ENCODE measurements around the gene DDX55.

DDX55 gene

DNA sequence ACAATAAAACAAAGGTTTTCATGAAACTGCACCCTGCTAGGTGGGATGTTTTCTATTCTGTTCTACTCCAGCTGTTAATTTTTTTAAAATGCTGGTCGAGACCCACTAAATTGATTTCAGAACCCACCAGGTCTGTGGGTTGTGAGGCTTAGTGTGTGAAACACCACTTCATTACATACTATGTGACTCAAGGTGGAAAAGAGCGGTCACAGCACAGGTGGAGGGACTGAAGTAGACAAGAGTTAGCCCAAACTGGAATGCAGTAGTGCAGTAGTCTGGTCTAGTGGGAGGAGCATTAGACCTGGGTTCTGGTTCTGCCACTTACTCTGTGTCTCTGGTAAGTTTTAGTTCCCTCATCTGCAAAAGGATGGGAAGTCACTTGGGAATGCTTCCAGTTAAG is 12.2 kb downstream of the DDX55 start:
- H3K4me3 ChIP-seq (ENCODE audit: low read depth, low read length), result no peak overlapping the region

DNA sequence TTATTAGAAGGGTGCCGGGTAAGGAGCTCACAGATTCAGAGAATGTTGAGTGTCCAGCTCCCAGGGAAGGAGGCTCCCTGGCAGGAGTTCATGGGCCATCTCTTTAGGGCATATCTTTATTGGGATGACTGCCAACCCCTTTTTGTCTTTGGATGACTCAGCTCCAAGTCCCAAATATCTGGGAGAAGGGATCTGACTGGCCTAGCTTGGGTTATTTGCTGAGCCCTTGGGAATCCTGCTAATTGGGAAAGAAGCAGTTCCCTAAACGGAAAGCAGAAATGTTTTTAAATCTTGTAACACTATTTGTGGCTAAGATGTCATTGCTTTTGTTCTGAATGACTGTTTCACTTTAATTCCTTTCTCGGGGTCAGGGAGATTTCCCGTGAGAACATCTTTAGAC is 12.6 kb downstream of the DDX55 start:
- no peak overlapping the region for H3K4me3 ChIP-seq (ENCODE audit: low read depth, low read length)

DNA sequence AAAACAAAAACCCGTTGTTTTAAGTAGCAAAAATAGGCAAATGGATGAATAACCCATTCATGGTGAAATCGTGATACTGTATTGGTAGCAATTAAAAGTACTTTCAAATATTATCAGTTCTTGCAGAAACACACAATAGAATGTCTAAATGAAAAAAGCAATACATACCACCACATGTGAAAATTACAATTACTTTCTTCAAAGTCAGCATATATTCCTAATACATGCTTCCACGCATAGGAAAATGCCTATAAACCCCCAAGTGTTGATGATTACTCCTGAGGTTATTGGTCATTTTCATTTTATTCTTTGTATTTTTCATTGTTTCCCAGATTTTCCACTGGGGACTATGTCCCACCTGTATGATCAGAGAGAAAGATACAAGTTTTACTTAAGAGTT is 15.2 kb downstream of the DDX55 start:
- H3K4me3 ChIP-seq (ENCODE audit: low read depth, low read length), result no peak overlapping the region

DNA sequence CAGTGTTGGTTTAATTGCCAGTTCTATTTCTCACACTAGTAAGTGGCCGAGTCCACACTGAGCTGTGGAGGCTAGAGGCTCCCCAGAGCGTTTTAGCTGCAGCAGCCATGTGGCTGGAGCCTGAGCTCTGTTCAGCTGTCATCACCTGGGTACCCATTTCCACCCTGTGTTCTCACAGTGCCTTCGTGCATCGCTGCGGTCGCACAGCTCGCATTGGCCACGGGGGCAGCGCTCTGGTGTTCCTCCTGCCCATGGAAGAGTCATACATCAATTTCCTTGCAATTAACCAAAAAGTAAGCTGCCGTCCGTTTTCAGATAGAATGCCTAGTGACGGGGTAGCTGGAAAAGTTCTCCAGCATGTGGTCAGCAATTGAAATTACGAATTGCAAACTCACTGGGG is 15.7 kb downstream of the DDX55 start:
- no peak overlapping the region for H3K4me3 ChIP-seq (ENCODE audit: low read depth, low read length)

DNA sequence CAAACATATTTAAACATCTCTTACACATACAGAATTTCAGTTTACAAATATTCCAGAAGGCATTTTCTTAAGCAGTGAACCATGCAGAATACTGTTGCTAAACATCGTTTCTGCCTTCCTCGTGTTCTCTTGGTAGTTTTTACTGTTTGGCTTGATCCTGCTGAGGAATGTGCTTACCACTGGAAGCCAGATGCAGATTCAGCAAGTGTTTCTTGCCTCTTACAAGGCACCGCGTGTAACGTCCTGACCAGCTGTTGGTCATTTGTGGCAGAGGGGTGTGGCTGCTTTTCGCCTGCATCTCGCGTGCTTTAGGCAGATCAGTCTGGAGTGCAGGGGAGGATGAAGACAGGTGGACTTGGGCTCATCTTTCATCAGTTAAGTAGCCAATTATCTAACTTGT is 19.2 kb downstream of the DDX55 start:
- no peak overlapping the region for H3K4me3 ChIP-seq (ENCODE audit: low read depth, low read length)

DNA sequence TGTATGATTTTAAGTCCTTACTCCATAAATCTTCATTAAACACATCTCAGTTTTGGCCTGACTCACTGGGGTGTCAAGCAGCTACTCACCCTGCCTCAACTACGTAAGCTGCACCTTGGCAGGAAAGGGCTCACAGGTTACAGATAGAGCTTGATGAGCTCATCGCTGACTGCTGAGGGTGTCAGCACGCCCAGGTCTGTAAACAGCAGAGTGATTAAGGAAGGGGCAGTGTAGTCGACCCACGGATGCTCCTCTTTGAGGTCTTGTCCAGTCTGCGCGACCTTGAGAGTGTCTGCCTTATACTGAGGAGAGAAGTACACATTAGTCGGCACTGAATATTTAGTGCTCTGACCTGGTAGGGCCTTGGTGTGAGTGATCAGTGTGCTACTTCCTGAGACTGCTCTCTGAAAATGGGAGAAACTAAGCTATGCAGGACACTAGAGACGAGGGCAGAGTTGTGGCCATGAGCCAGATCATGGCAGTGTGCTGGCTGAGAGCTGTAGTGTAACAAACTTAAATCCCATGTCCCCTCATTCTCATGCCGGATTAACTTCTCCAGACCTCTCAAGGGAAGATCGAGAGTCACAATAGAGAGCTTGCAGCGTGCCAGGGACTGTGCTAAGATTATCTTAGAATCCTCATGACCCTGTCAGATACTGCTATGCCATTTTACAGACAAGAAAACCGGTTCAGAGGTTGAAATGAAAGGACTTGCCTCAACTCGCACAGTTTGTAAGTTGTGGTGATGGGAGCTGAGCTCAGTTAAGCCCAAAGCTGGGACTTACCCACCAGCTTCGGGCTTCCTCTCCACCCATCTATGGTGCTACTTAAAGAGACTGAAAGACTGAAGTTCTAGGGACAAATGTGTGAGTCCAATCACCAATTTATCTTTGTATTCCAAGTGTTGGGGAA is 20.0 kb downstream of the DDX55 start:
- no peak overlapping the region for H3K4me3 ChIP-seq (ENCODE audit: low read depth, low read length)

DNA sequence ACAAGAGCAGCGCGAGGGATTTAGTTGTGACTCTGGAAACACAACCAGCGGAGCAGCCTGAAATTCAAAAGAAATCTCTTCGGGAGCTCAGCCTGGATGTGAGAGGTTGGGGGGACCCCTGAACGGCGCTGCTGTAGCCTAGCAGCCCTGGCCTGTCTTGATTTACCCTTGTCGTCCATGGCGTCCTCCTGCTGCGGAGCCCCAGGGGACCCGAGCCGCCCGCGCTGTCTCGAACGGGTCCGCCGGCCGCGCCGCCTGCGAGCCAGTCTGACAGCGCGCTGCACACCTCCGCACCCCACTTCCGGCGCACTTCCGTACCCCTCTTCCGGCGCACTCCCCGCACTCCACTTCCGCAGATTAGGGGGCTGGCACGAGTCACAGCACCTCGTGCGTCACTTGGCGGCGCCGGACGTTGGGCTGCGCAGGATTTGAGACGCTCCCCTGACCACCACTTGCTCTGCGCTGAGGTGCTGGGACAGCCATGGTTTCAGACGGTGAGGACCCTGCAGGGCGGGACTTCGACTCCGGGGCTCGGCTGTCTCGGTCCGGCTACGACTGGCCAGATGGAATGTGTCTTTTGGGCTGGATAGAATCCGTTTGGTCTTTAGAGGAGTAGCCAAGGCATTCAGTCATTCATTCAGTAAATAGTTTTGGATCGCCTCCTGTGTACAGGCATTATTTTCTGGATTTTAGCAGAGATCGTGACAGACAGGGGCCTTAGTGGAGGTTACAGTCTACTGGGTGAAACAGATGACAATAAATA is 31.7 kb downstream of the DDX55 start, which contains the start of the genes EIF2B1 and GTF2H3:
TSS of gene EIF2B1 (minus strand) at position 308 of the 763 bp plus-strand sequence. CDS start at position 179, 129 bp downstream.
TSS of gene GTF2H3 (plus strand) at position 451 of the 763 bp plus-strand sequence. CDS start at position 482, 31 bp downstream.
- peak within 1 kb of the TSS; percentile 100 for H3K4me3 ChIP-seq (ENCODE audit: low read depth, low read length)

DNA sequence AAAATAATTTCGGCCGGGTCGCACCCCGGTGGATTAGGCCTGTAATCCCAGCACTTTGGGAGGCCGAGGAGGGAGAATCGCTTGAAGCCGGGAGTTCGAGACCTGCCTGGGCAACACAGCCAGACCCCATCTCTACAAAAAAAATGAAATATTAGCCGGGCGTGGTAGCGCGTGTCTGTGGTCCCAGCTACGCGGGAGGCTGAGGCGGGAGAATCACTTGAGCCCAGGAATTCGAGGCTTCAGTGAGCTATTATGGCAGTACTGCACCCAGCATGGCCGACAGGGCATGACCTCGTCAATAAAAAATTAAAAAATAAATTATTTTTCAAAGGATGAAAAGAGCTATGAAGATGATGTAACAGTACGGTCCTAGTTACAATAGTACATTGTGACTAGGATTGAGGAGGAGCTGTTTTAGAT is 32.3 kb downstream of the DDX55 start:
- peak overlapping the region; percentile 100 for H3K4me3 ChIP-seq (ENCODE audit: low read depth, low read length)

DNA sequence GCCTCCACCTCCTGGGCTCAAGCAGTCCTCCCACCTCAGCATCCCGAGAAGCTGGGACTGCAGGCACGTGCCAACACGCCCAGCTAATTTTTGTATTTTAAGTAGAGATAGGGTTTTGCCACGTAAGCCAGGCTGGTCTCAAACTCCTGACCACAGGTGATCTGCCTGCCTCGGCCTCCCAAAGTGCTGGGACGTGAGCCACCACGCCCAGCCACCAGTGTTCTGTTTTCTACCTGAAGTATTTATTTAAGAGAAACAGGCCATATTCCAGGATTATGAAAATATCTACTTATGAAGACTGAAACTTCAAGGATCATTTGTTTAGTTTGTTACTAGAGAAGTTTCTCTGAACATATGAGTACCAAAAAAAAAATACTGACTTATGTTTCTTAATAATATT is 42.0 kb downstream of the DDX55 start:
- no peak overlapping the region for H3K4me3 ChIP-seq (ENCODE audit: low read depth, low read length)

DNA sequence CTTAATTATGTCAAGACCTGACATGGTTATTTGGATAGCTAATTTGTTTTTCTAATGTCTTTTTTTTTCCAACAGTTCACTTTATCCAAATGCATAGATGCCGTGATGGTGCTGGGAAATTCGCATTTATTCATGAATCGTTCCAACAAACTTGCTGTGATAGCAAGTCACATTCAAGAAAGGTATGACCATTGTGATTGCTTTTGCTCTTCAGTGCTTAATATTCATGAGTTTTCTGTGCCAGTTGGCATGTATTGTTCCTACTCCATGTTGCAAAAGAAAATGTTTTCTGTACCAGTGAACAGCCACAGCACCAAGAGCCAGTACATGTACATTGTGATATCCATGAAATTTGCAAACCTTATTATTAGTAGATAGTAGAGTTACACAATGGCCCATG is 43.5 kb downstream of the DDX55 start:
- no peak overlapping the region for H3K4me3 ChIP-seq (ENCODE audit: low read depth, low read length)

DNA sequence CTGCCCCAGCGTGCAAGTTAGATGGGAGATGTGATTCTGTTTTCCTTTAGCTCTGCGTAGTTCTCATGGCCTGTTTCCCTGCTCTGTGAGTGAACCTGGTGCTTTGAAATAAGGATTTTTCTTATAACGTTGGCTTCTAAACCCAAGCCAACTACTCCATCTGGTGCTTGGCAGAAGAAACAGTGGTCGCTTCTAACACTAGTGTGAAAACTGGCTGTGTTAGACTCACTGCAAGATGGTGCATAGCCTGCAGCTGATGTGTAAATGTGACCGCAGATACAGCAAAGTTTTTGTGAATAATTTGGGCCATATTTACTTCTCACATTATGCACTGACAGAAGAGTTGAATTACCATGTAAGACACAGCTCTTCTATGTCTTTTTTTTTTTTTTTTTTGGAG is 44.0 kb downstream of the DDX55 start:
- no peak overlapping the region for H3K4me3 ChIP-seq (ENCODE audit: low read depth, low read length)

DNA sequence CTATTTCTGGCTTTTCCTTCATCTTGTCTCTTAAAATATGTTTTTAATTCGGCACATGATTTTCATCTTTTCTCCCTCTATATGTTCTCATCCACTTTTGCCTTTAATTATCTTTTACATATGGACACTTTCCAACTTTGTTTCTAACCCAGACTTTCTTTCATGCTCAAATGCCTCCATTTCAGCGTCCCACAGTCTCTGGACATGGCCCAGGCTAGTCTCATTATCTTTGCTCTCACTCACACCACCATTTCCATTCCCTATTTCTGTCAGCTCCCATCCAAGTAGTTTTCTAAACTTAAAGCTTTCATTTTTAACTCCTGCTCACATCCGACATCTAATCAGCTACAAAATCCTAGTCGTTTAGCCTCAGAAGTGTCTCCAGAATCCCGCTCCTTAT is 46.5 kb downstream of the DDX55 start:
- H3K4me3 ChIP-seq (ENCODE audit: low read depth, low read length), result no peak overlapping the region

DNA sequence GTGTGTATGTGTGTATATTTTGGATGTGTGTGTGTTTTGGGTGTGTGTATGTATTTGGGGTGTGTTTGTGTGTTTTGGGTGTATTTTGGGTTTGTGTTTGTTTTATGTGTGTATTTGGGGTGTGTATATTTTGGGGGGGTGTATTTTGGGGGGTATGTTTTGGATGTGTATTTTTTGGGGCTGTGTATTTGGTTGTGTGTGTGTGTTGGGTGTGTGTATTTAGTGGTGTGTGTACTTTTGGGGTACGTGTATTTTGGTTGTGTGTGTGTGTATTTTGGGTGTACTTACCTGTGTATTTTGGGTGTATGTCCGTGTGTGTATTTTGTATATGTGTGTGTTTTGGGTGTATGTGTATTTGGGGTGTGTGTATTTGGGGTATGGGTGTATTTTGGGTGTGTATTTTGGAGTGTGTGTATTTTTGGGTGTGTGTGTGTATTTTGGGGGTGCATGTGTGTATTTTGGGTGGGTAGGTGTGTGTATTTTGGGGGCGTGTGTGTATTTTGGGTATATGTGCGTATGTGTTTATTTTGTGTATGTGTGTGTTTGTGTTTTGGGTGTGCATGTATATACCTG is 52.3 kb downstream of the DDX55 start:
- H3K4me3 ChIP-seq (ENCODE audit: low read depth, low read length), result no peak overlapping the region

DNA sequence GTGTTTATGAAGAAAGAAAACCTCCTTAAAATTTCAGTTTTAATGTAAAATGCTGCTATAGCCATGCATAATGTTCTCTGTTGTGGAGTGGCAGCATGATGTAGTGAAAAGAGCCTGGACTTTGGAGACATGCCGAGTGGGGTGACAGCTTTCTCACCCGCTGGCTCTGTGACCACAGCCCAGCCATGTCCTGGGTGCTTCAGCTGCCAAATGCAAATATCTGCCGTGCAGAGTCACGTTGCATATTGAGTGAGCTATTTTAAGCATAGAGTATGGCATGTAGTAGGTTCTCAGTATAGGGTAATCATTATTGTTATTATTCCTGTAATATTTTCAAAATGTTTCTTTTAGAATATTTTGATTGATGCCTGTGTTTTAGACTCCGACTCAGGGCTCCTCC is 53.5 kb downstream of the DDX55 start:
- H3K4me3 ChIP-seq (ENCODE audit: low read depth, low read length), result no peak overlapping the region

DNA sequence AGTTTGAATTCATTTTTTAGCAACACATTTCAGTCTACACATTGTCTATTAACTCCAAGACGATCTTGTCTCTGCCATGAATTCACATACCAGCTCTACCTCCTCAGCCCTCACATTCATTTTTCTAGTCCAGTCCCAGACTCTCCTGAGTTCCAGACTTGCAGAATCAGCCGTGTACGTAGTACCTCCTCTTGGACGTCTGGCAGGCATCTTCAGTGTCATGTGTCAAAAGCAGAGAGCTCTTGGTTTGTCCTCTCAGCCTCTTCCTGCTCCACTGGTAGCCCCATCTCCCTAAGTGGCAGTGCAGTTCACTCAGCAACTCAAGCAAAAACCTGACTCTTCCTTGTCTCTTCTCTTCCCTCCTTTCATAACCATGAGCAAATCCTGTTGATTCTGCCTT is 54.5 kb downstream of the DDX55 start:
- no peak overlapping the region for H3K4me3 ChIP-seq (ENCODE audit: low read depth, low read length)

DNA sequence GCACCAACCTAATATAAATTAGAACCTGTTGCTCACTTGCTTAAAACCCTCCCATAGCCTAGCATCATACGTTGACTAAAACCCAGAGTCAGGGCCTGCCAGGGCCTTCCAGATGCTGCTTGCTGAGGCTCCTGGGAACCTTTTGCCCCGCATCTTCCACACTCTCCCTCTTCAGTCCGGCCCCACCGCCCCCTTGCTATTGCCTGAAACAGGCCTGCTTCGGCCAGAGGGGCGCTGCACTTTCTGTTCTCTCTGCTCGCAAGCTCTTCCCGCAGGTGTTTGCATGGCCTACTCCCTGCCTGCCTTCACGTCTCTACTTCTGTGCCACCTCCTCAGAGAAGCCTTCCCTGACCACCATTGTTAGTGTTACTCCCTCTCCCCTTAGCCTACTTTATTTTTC is 55.3 kb downstream of the DDX55 start:
- no peak overlapping the region for H3K4me3 ChIP-seq (ENCODE audit: low read depth, low read length)

DNA sequence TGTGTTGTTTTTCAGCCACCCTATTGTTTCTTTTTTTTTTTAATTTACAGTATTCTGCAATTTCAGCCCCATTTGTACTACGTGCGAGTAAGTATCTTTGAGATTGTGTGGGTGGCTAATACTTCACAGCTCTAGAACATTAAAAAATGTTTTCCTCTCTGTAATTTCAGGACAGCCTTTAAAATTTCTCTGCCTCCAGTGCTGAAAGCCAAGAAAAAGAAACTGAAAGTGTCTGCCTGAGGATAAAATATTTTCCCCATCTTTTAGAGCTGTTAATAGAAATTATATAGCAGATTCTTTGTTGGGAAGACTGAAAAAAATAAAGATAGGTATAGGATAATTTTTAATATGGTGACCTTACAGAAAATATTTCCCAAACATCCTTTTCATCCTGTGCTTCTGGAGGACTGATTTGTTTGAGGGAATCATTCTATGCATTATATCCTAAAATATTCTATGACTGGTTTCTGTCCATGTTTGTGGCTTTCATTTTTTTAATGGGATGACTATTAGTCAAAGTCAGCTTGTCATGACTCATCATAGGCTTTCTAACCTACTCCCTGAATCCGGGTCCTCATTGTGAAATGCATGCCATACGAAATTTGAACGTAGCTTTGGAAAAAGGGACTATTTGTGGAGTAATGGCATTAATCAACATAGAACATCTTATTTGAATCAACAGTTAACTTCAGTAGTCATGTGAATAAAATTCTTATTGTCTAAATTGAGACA is 58.3 kb downstream of the DDX55 start:
- no peak overlapping the region for H3K4me3 ChIP-seq (ENCODE audit: low read depth, low read length)

DNA sequence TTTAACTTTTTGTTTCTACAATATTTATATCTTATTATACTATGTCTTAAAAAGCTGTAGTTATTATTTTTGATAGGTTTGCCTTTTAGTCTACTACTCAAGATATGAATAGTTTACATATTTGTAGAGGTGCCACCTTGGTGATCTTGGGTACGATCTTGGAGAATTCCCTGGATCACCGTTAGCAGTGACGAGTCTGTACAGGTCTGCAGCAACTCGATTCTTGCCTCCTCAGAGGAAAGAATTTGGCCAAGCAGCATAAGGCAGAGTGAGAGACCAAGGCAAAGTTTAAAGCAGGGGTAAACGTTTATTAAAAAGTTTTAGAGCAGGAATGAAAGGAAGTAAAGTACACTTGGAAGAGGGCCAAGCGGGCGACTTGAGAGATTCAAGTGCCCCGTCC is 65.9 kb downstream of the DDX55 start:
- H3K4me3 ChIP-seq (ENCODE audit: low read depth, low read length), result no peak overlapping the region
